NT2/D1 (cell line): ENCODE results near the gene PLK3.
A peak's percentile ranks its signal among the peaks of the same experiment; 100 is the strongest.

ENCODE experiments used
- DNase-seq: peaks from one replicate; pipeline ENCODE4 v3.0.0-alpha.2; 2011; ENCODE audit warnings: low read depth, low spot score
- H3K27me3 ChIP-seq: 2 replicates; pipeline ENCODE4 v1.6.0; 2011; ENCODE audit warnings: mild to moderate bottlenecking; ENCODE audit not compliant: insufficient read length, insufficient read depth
- H3K36me3 ChIP-seq: 2 replicates; pipeline ENCODE4 v1.6.1; 2011; ENCODE audit warnings: mild to moderate bottlenecking, low read length, mixed read lengths; ENCODE audit not compliant: insufficient read depth, insufficient read length
- H3K4me1 ChIP-seq: 2 replicates; pipeline ENCODE4 v1.5.1; 2011; ENCODE audit not compliant: insufficient read depth, insufficient read length
- H3K4me3 ChIP-seq: 2 replicates; pipeline ENCODE4 v1.5.1; 2011; ENCODE audit warnings: low read depth; ENCODE audit not compliant: insufficient read length
- H3K9ac ChIP-seq: 2 replicates; pipeline ENCODE4 v1.6.0; 2011; ENCODE audit warnings: low read depth; ENCODE audit not compliant: insufficient read length
- H3K9me3 ChIP-seq: 2 replicates; pipeline ENCODE4 v1.5.1; 2011; ENCODE audit warnings: mild to moderate bottlenecking, low read length; ENCODE audit not compliant: insufficient read depth
- SUZ12 ChIP-seq: IDR thresholded peaks from 2 replicates; pipeline ENCODE4 v1.6.1; 2011; ENCODE audit not compliant: insufficient read length, insufficient read depth; ENCODE audit errors: extremely low read depth
- YY1 ChIP-seq: IDR thresholded peaks from 2 replicates; pipeline ENCODE4 v1.6.1; 2011; ENCODE audit not compliant: insufficient read length, insufficient read depth
- ZNF274 ChIP-seq: IDR thresholded peaks from 2 replicates; pipeline ENCODE4 v1.6.1; 2011; ENCODE audit warnings: mild to moderate bottlenecking, low read depth, low read length

PLK3 gene

DNA sequence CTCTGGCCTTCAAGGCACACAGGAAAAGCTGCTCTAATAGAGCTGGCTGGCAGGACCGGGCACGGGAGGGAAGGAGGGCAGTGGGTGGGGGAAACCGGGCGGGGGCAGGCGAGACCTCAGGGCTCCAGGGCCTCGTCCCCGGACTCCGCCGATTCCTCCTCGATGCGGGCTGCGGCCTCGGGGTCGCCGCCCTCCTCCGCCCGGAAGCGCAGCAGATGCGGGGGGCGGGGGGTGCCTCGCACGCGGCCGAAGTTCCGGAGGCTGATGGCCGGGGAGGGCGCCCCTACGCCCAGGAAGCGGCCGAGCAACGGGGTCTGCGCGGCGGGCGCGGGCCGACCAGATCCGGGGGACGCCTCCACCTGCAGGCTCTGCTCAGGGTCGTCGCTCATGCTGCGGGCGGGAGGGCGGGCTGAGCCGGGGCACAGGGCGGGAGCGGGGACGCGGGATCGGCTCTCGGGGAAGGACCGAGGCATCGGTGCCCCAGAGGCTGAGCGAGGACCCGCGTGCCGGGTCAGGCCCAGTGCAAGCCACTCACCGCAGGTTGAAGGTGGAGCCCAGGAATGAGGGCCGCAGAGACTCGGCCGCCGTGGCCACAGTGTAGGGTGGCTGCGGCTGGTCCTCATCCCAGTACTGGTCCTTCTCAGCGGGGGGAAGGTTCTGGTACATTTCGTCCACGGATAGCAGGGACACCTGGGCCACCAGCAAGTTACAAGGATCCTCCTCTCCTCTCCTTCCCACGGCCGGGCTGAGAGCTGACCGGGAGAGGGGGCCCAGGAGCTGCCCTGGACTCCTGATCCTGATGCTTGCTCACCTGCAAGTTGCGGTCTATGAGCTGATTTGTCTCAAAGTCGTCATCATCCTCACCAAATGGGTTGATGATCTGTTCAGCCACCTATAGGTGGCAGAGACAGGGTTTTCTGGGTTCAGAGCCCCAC, 15.8 kb upstream of the PLK3 start:
- Histone ChIP-seq H3K9me3 (no peaks in the 10 kb centered on the region), H3K36me3 (peaks cover 27% of the 10 kb centered on the region), H3K27me3 (peaks cover 27% of the 10 kb centered on the region), H3K4me3 (peak overlapping the region; percentile 53), H3K9ac (peak overlapping the region; percentile 92), H3K4me1 (peaks cover 20% of the 10 kb centered on the region)
- TF ChIP-seq SUZ12 (no peak), YY1 (no peak)
- no peak for DNase-seq

DNA sequence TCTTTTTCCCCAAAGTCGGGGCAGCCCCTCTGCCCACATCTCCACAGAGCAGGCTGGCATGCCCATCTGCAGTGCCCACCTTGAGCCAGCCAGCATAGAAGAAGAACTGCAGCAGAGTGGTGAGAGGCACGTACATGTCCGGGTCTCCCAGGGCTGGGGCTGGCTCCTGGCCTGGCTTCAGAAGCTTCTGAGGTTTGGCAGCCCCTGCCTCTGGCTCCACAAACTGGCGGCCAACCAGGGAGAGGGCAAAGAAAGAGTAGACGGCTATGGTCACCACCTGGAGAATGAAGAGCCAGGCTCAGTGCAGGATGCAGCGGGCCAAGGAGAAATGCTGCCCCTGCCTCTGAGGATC, 15.2 kb upstream of the PLK3 start:
- Histone ChIP-seq H3K9ac (peak overlapping the region; percentile 92), H3K4me3 (no peak overlapping the region), H3K4me1 (peaks cover 20% of the 10 kb centered on the region)

DNA sequence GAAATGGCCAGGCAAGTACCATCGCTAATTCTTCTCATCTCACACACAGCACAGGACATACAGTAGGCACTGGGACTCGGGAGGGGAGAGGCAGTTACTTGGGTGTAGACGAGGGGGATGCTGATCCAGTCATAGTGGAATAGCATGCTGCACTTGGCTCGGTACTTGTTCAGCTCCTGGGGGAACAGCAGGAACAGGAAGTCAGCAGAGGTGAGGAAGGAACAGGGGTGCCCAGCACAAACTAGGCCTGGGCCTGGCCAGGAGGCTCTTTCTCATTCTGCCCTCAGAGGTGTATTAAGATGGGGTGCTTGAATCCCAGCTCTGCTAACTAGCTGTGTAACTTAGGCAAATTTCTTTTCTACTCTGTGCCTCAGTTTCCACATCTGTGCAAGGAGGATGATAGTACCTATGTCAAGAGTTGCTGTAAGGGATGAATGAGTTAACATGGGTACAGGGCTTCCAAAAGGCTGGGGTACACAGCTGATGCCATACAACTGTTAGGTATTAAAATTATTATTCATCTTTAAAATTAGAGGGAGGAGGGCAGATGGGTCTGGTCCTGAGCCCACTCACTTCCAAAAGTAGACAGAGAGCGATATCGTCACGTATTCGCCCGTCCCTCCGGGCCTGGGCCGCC, 14.6 kb upstream of the PLK3 start:
- Histone ChIP-seq H3K36me3 (peaks cover 15% of the 10 kb centered on the region), H3K4me1 (peaks cover 20% of the 10 kb centered on the region), H3K4me3 (peak overlapping the region; percentile 48), H3K9me3 (no peaks in the 10 kb centered on the region), H3K27me3 (peaks cover 27% of the 10 kb centered on the region), H3K9ac (peak overlapping the region; percentile 83)
- no peak for TF ChIP-seq SUZ12
- no peak for TF ChIP-seq YY1
- TF ChIP-seq ZNF274 = no peak
- no peak for DNase-seq

More for the DNA sequence above, 15.2 kb upstream of the PLK3 start:
- no peak for TF ChIP-seq ZNF274
- no peak for TF ChIP-seq SUZ12
- TF ChIP-seq YY1 = no peak
- no peak for DNase-seq
- peaks cover 21% of the 10 kb centered on the region for H3K36me3 ChIP-seq
- H3K9me3 ChIP-seq = no peaks in the 10 kb centered on the region
- H3K27me3 ChIP-seq = peaks cover 27% of the 10 kb centered on the region

DNA sequence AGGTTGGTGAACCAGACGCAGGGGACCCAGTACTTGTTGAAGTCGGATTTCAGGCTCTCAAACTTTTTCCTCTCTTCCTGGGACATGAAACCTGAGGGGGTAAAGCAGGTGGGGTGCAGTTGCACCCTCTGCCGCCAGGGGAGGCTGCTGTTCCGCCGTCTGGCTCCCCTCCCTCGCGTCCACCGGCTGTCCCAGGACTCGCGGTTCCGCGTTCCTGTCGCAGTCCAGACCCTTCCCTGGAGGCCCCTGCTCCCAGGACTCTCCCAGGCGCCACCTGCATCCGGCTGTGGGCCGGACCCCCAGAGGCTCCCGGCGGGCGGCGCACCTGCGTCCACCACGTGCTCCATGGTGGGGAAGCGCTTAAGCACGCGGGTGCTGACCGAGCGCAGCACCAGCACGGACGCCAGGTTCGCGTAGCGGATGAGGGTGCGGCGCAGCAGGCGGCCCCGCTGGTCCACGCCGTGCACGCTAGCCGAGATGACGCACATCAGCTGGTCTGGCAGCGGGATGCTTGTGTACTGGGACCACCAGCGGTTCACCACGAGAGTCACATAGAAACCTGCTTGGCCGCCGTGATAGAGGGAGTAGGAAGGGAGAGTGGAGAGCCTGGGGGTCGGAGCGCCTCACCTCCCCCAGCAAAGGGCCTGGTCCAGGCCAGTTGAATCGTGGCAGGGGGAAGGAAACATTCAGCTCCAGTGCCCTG, 13.9 kb upstream of the PLK3 start:
- peaks cover 27% of the 10 kb centered on the region for H3K27me3 ChIP-seq
- H3K4me3 ChIP-seq = peak overlapping the region; percentile 48
- no peak for TF ChIP-seq YY1
- no peak for TF ChIP-seq ZNF274
- no peak for TF ChIP-seq SUZ12
- DNase-seq = peak; percentile 83
- H3K9ac ChIP-seq = peak overlapping the region; percentile 83
- H3K9me3 ChIP-seq = no peaks in the 10 kb centered on the region
- H3K36me3 ChIP-seq = peaks cover 8% of the 10 kb centered on the region
- H3K4me1 ChIP-seq = peaks cover 23% of the 10 kb centered on the region

DNA sequence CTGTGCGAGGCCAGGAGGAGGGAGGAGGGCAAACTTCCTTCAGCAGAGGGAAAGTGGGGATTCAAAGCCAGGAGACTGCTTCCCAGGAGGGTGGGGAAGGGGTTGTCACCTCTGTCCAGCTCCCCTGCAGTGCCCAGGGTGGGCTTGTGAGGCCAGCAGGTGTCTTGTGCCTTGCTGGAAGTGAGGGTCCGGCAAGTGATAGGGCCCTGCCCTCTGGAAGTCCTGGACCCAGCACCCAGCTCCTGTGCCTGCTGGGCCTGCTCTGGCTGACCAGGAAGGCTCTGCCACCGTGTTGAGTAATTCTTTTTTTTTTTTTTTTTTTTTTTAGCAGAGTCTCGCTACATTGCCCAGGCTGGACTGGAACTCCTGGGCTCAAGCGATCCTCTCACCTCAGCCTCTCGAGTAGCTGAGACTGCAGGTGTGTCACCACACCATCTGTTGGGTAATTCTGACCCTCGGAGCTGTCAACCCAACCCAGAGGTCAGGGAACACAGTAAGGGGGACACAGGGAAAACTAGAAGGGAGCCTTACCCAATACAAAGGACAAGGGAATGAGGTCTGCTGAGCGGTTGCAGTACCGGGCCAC, 13.2 kb upstream of the PLK3 start:
- Histone ChIP-seq H3K27me3 (peaks cover 27% of the 10 kb centered on the region), H3K36me3 (peaks cover 3% of the 10 kb centered on the region), H3K9ac (peak overlapping the region; percentile 83), H3K4me3 (peak overlapping the region; percentile 48), H3K4me1 (peaks cover 26% of the 10 kb centered on the region), H3K9me3 (no peaks in the 10 kb centered on the region)
- no peak for DNase-seq
- TF ChIP-seq SUZ12 (no peak), YY1 (no peak), ZNF274 (no peak)

DNA sequence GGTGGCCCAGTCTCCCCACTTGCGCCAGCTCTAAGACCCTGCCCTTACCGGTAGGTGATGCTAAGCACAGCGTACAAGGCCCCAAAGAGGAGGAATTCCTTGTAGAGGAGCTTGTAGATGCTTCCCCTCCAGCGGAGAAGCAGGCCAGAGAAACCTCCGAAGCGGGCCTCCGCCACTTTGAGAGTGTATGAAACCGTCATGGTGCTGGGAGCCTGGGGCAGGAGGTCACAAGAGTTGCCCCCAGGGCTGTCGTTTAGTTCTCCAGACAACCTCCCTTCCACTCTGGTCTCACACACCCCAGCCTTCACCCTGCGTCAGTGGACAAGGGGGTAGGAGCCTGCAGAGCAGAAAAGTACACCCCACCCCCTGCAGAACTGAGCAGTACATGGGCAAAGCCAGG, 12.7 kb upstream of the PLK3 start:
- H3K4me1 ChIP-seq = peaks cover 26% of the 10 kb centered on the region
- no peaks in the 10 kb centered on the region for H3K9me3 ChIP-seq
- no peaks in the 10 kb centered on the region for H3K36me3 ChIP-seq
- H3K27me3 ChIP-seq = peaks cover 27% of the 10 kb centered on the region
- DNase-seq = no peak
- H3K4me3 ChIP-seq = no peak overlapping the region
- H3K9ac ChIP-seq = no peak overlapping the region
- no peak for TF ChIP-seq ZNF274
- TF ChIP-seq YY1 = no peak
- TF ChIP-seq SUZ12 = no peak
